WTC11 (cell line): ENCODE data around the gene SUDS3. TPM values are rescaled to one million over a fixed set of nuclear protein-coding genes. Genes with fewer than 3 reads are reported as not detected.

Experiments used
- ATAC-seq: fragments of 200-7000 bp; cut with Tn5 transposase; 2 replicates; pipeline ENCODE4 v1.10.0; 2021; ENCODE audit warnings: mild to moderate bottlenecking, moderate library complexity
- CTCF ChIA-PET: fragments of 300-600 bp; sonication (Branson Sonifier 250); formaldehyde crosslinking; loops from one replicate; lab custom pipeline; 2021; ENCODE audit warnings: antibody characterized with exemption; lab: Charles Lee
- POLR2A ChIA-PET: fragments of 350-600 bp; sonication (Branson Sonifier 250); formaldehyde crosslinking; loops from one replicate; lab custom pipeline; 2021; ENCODE audit warnings: antibody characterized with exemption; lab: Charles Lee
- DNase-seq: peaks from one replicate; pipeline ENCODE4 v3.0.0; 2021; ENCODE audit warnings: low spot score
- H3K27ac Mint-ChIP-seq: 2 replicates; pipeline ENCODE4 v1.8.0; 2021; ENCODE audit warnings: mixed read lengths
- H3K27me3 Mint-ChIP-seq: 2 replicates; pipeline ENCODE4 v1.8.0; 2021; ENCODE audit warnings: low read depth, mild to moderate bottlenecking, moderate library complexity, mixed read lengths
- H3K36me3 Mint-ChIP-seq: 2 replicates; pipeline ENCODE4 v1.8.0; 2021; ENCODE audit warnings: mixed read lengths
- H3K4me1 Mint-ChIP-seq: 2 replicates; pipeline ENCODE4 v1.8.0; 2022; ENCODE audit warnings: mixed read lengths
- H3K4me3 Mint-ChIP-seq: 2 replicates; pipeline ENCODE4 v1.8.0; 2021; ENCODE audit warnings: mild to moderate bottlenecking, moderate library complexity, mixed read lengths
- H3K9me3 Mint-ChIP-seq: 2 replicates; pipeline ENCODE4 v1.8.0; 2021; ENCODE audit warnings: mixed read lengths
- FOXJ3 ChIP-seq: sonication (generic); formaldehyde crosslinking; IDR thresholded peaks from 2 replicates; pipeline ENCODE4 v1.9.0; 2021; ENCODE audit warnings: missing genetic modification reagents, mild to moderate bottlenecking, borderline replicate concordance
- FOXK1 ChIP-seq: sonication (generic); formaldehyde crosslinking; IDR thresholded peaks from 2 replicates; pipeline ENCODE4 v1.8.0; 2022; ENCODE audit warnings: mild to moderate bottlenecking, moderate library complexity, missing genetic modification reagents
- GTF2I ChIP-seq: fragments of 250-450 bp; sonication (Bioruptor Pico); conservative IDR thresholded peaks from 2 replicates; pipeline ENCODE4 v1.4.0; 2021; ENCODE audit warnings: mild to moderate bottlenecking
- HMGA2 ChIP-seq: fragments of 250-450 bp; sonication (Bioruptor Pico); IDR thresholded peaks from 2 replicates; pipeline ENCODE4 v1.4.0; 2021; ENCODE audit warnings: mild to moderate bottlenecking, moderate library complexity
- IRF2 ChIP-seq: sonication (generic); formaldehyde crosslinking; IDR thresholded peaks from 2 replicates; pipeline ENCODE4 v1.8.0; 2022; ENCODE audit warnings: low read depth, missing genetic modification reagents, borderline replicate concordance
- MYBL2 ChIP-seq: sonication (generic); formaldehyde crosslinking; IDR thresholded peaks from 2 replicates; pipeline ENCODE4 v1.8.1; 2023; ENCODE audit warnings: mild to moderate bottlenecking, moderate library complexity, missing genetic modification reagents
- NFE2L1 ChIP-seq: sonication (generic); formaldehyde crosslinking; IDR thresholded peaks from 2 replicates; pipeline ENCODE4 v1.8.1; 2023; ENCODE audit warnings: missing genetic modification reagents
- NR1H2 ChIP-seq: sonication (generic); formaldehyde crosslinking; IDR thresholded peaks from 2 replicates; pipeline ENCODE4 v1.9.0; 2021; ENCODE audit warnings: mild to moderate bottlenecking, moderate library complexity, missing genetic modification reagents
- NR2C2 ChIP-seq: sonication (generic); formaldehyde crosslinking; IDR thresholded peaks from 2 replicates; pipeline ENCODE4 v1.8.0; 2022; ENCODE audit warnings: mild to moderate bottlenecking, missing genetic modification reagents
- NR3C1 ChIP-seq: sonication (generic); formaldehyde crosslinking; conservative IDR thresholded peaks from 2 replicates; pipeline ENCODE4 v1.8.1; 2023; ENCODE audit warnings: low read depth, mild to moderate bottlenecking, missing genetic modification reagents
- OVOL2 ChIP-seq: fragments of 250-450 bp; sonication (Bioruptor Pico); IDR thresholded peaks from 2 replicates; pipeline ENCODE4 v1.9.0; 2021; ENCODE audit warnings: mild to moderate bottlenecking, borderline replicate concordance
- PRRX2 ChIP-seq: fragments of 250-450 bp; sonication (Bioruptor Pico); IDR thresholded peaks from 2 replicates; pipeline ENCODE4 v1.8.0; 2021; ENCODE audit warnings: mild to moderate bottlenecking
- SP1 ChIP-seq: sonication (generic); formaldehyde crosslinking; conservative IDR thresholded peaks from 2 replicates; pipeline ENCODE4 v1.8.1; 2022; ENCODE audit warnings: missing genetic modification reagents
- TCF7 ChIP-seq: sonication (generic); formaldehyde crosslinking; IDR thresholded peaks from 2 replicates; pipeline ENCODE4 v1.8.0; 2022; ENCODE audit warnings: mild to moderate bottlenecking, low read depth, missing genetic modification reagents, moderate library complexity
- TEAD4 ChIP-seq: sonication (generic); formaldehyde crosslinking; IDR thresholded peaks from 2 replicates; pipeline ENCODE4 v1.8.0; 2022; ENCODE audit warnings: mild to moderate bottlenecking, missing genetic modification reagents
- TP53 ChIP-seq: sonication (generic); formaldehyde crosslinking; IDR thresholded peaks from 2 replicates; pipeline ENCODE4 v1.8.1; 2023; ENCODE audit warnings: mild to moderate bottlenecking, missing genetic modification reagents
- ZNF232 ChIP-seq: sonication (generic); formaldehyde crosslinking; IDR thresholded peaks from 2 replicates; pipeline ENCODE4 v1.8.0; 2022; ENCODE audit warnings: mild to moderate bottlenecking, missing genetic modification reagents
- ZNF263 ChIP-seq: sonication (generic); formaldehyde crosslinking; IDR thresholded peaks from 2 replicates; pipeline ENCODE4 v1.8.1; 2022; ENCODE audit warnings: low read depth, mild to moderate bottlenecking, moderate library complexity, missing genetic modification reagents
- ZNF317 ChIP-seq: sonication (generic); formaldehyde crosslinking; IDR thresholded peaks from 2 replicates; pipeline ENCODE4 v1.8.1; 2023; ENCODE audit warnings: low read depth, mild to moderate bottlenecking, moderate library complexity, missing genetic modification reagents, borderline replicate concordance
- ZNF671 ChIP-seq: fragments of 250-450 bp; sonication (Bioruptor Pico); IDR thresholded peaks from 2 replicates; pipeline ENCODE4 v1.8.0; 2021; ENCODE audit warnings: mild to moderate bottlenecking
- total RNA-seq: library from RNA; stranded (reverse); gene quantifications from 3 replicates; pipeline ENCODE4 v1.2.3, GENCODE V29; 2021
- TF ChIP-seq, protein P1 (sequence below): sonication (generic); formaldehyde crosslinking; IDR thresholded peaks from 2 replicates; pipeline ENCODE4 v1.8.0; 2023; ENCODE audit warnings: mild to moderate bottlenecking, missing genetic modification reagents
- TF ChIP-seq, protein P2 (sequence below): sonication (generic); formaldehyde crosslinking; IDR thresholded peaks from 2 replicates; pipeline ENCODE4 v1.8.1; 2023; ENCODE audit warnings: mild to moderate bottlenecking, moderate library complexity, missing genetic modification reagents
- TF ChIP-seq, protein P3 (sequence below): fragments of 250-450 bp; sonication (Bioruptor Pico); IDR thresholded peaks from 2 replicates; pipeline ENCODE4 v1.9.0; 2021; ENCODE audit warnings: mild to moderate bottlenecking
- TF ChIP-seq, protein P4 (sequence below): fragments of 250-450 bp; sonication (Bioruptor Pico); IDR thresholded peaks from 2 replicates; pipeline ENCODE4 v1.8.0; 2021; ENCODE audit warnings: mild to moderate bottlenecking
- TF ChIP-seq, protein P5 (sequence below): sonication (generic); formaldehyde crosslinking; IDR thresholded peaks from 2 replicates; pipeline ENCODE4 v1.8.0; 2022; ENCODE audit warnings: mild to moderate bottlenecking, missing genetic modification reagents
- TF ChIP-seq, protein P6 (sequence below): sonication (generic); formaldehyde crosslinking; conservative IDR thresholded peaks from 2 replicates; pipeline ENCODE4 v1.8.1; 2023; ENCODE audit warnings: mild to moderate bottlenecking, low read depth, missing genetic modification reagents, moderate library complexity

The SUDS3 gene
- total RNA-seq, 1 experiment from 2014 or later, result 63.9 TPM

DNA sequence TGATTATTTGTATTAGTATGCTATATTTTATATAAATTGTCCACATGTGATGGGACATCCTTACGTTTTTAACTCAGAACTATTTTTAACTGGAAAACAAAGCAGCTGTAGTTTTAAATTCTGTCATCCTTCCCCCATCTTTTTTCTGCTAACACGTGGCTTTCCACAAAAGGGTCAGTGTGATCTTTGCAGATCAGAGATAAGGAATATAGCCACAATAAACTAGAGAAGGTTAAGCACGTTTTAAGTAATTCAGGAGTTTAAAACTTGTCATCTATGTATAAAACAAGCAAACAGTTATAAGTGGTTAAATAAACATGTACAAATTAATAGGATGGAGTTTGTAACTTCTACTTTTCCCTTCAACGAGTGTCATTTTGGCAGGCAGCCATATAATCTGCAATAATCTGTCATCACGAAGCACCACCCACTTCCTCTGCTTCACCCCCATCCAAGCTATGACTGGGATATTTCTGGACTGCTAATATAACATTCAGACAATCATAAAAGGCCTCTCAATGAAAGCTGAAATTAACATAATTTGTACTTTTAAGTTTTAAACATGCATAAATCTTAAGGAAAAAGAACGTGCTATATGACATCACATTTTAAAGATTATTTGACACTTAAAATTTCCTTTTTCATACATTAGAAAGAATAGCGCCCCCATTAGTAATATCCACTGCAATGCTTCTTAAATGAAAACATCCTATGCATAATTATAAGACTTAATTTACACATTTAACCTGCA lies 18.9 kb upstream of the SUDS3 start:
- POLR2A ChIA-PET, result no interaction called here
- no peak for ATAC-seq

DNA sequence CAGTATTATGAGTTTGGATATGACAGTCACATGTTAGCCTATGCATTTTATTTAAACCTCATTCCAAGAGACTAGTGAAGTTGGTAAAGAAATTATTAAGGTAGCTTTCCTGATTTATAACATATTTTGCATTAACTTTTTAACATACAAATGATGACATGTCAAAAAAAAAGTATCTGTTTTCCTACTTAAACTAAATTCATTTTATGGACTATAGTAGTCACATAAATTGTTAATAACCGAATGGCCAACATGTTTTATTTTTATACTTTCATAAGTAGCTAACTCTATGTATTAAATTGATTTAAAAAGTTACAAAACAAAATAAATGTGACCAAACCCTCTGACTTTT lies 18.4 kb upstream of the SUDS3 start:
- Mint-ChIP-seq H3K4me1 (peaks cover 14% of the 10 kb centered on the region), H3K27me3 (no peaks in the 10 kb centered on the region), H3K36me3 (peaks cover 10% of the 10 kb centered on the region), H3K27ac (no peak overlapping the region), H3K4me3 (no peak overlapping the region), H3K9me3 (peaks cover 21% of the 10 kb centered on the region)
- ATAC-seq, result no peak
- POLR2A ChIA-PET, result no interaction called here
- CTCF ChIA-PET, result interaction anchor here (0.9 to 1.5 kb wide), 5 partner anchors 13 to 193 kb away, joined by 3 to 9 read pairs (median 3); partner anchors contain the start of gene SUDS3
- no peak for DNase-seq
- TF ChIP-seq HMGA2 (CRISPR knock-in tag) (no peak), GTF2I (CRISPR knock-in tag) (no peak), ZNF263 (CRISPR knock-in tag) (no peak), ZNF671 (CRISPR knock-in tag) (no peak), OVOL2 (CRISPR knock-in tag) (no peak), ZNF232 (no peak), SP1 (CRISPR knock-in tag) (no peak), NR2C2 (CRISPR knock-in tag) (no peak), ZNF317 (no peak)
- TF ChIP-seq, protein P1, sequence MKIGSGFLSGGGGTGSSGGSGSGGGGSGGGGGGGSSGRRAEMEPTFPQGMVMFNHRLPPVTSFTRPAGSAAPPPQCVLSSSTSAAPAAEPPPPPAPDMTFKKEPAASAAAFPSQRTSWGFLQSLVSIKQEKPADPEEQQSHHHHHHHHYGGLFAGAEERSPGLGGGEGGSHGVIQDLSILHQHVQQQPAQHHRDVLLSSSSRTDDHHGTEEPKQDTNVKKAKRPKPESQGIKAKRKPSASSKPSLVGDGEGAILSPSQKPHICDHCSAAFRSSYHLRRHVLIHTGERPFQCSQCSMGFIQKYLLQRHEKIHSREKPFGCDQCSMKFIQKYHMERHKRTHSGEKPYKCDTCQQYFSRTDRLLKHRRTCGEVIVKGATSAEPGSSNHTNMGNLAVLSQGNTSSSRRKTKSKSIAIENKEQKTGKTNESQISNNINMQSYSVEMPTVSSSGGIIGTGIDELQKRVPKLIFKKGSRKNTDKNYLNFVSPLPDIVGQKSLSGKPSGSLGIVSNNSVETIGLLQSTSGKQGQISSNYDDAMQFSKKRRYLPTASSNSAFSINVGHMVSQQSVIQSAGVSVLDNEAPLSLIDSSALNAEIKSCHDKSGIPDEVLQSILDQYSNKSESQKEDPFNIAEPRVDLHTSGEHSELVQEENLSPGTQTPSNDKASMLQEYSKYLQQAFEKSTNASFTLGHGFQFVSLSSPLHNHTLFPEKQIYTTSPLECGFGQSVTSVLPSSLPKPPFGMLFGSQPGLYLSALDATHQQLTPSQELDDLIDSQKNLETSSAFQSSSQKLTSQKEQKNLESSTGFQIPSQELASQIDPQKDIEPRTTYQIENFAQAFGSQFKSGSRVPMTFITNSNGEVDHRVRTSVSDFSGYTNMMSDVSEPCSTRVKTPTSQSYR (CRISPR knock-in tag), result no peak

More for the DNA sequence above, 18.9 kb upstream of the SUDS3 start:
- Mint-ChIP-seq H3K36me3 (peaks cover 10% of the 10 kb centered on the region), H3K27me3 (no peaks in the 10 kb centered on the region), H3K4me1 (peaks cover 14% of the 10 kb centered on the region), H3K27ac (no peak overlapping the region), H3K9me3 (peaks cover 21% of the 10 kb centered on the region), H3K4me3 (no peak overlapping the region)
- no peak for DNase-seq
- no peak for TF ChIP-seq NFE2L1 (CRISPR knock-in tag)
- TF ChIP-seq PRRX2 (CRISPR knock-in tag), result no peak
- TF ChIP-seq ZNF317, result no peak
- no peak for TF ChIP-seq HMGA2 (CRISPR knock-in tag)
- TF ChIP-seq NR3C1 (CRISPR knock-in tag), result no peak
- no peak for TF ChIP-seq TCF7
- TF ChIP-seq FOXK1, result no peak
- TF ChIP-seq, protein P2, sequence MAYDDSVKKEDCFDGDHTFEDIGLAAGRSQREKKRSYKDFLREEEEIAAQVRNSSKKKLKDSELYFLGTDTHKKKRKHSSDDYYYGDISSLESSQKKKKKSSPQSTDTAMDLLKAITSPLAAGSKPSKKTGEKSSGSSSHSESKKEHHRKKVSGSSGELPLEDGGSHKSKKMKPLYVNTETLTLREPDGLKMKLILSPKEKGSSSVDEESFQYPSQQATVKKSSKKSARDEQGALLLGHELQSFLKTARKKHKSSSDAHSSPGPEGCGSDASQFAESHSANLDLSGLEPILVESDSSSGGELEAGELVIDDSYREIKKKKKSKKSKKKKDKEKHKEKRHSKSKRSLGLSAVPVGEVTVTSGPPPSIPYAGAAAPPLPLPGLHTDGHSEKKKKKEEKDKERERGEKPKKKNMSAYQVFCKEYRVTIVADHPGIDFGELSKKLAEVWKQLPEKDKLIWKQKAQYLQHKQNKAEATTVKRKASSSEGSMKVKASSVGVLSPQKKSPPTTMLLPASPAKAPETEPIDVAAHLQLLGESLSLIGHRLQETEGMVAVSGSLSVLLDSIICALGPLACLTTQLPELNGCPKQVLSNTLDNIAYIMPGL, result no peak
- TF ChIP-seq, protein P3, sequence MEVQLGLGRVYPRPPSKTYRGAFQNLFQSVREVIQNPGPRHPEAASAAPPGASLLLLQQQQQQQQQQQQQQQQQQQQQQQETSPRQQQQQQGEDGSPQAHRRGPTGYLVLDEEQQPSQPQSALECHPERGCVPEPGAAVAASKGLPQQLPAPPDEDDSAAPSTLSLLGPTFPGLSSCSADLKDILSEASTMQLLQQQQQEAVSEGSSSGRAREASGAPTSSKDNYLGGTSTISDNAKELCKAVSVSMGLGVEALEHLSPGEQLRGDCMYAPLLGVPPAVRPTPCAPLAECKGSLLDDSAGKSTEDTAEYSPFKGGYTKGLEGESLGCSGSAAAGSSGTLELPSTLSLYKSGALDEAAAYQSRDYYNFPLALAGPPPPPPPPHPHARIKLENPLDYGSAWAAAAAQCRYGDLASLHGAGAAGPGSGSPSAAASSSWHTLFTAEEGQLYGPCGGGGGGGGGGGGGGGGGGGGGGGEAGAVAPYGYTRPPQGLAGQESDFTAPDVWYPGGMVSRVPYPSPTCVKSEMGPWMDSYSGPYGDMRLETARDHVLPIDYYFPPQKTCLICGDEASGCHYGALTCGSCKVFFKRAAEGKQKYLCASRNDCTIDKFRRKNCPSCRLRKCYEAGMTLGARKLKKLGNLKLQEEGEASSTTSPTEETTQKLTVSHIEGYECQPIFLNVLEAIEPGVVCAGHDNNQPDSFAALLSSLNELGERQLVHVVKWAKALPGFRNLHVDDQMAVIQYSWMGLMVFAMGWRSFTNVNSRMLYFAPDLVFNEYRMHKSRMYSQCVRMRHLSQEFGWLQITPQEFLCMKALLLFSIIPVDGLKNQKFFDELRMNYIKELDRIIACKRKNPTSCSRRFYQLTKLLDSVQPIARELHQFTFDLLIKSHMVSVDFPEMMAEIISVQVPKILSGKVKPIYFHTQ (CRISPR knock-in tag), result no peak
- TF ChIP-seq IRF2 (CRISPR knock-in tag), result no peak
- TF ChIP-seq, protein P4, sequence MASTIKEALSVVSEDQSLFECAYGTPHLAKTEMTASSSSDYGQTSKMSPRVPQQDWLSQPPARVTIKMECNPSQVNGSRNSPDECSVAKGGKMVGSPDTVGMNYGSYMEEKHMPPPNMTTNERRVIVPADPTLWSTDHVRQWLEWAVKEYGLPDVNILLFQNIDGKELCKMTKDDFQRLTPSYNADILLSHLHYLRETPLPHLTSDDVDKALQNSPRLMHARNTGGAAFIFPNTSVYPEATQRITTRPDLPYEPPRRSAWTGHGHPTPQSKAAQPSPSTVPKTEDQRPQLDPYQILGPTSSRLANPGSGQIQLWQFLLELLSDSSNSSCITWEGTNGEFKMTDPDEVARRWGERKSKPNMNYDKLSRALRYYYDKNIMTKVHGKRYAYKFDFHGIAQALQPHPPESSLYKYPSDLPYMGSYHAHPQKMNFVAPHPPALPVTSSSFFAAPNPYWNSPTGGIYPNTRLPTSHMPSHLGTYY (CRISPR knock-in tag), result no peak
- TF ChIP-seq MYBL2 (CRISPR knock-in tag), result no peak
- TF ChIP-seq, protein P5, sequence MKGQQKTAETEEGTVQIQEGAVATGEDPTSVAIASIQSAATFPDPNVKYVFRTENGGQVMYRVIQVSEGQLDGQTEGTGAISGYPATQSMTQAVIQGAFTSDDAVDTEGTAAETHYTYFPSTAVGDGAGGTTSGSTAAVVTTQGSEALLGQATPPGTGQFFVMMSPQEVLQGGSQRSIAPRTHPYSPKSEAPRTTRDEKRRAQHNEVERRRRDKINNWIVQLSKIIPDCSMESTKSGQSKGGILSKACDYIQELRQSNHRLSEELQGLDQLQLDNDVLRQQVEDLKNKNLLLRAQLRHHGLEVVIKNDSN (CRISPR knock-in tag), result no peak
- TF ChIP-seq, protein P6, sequence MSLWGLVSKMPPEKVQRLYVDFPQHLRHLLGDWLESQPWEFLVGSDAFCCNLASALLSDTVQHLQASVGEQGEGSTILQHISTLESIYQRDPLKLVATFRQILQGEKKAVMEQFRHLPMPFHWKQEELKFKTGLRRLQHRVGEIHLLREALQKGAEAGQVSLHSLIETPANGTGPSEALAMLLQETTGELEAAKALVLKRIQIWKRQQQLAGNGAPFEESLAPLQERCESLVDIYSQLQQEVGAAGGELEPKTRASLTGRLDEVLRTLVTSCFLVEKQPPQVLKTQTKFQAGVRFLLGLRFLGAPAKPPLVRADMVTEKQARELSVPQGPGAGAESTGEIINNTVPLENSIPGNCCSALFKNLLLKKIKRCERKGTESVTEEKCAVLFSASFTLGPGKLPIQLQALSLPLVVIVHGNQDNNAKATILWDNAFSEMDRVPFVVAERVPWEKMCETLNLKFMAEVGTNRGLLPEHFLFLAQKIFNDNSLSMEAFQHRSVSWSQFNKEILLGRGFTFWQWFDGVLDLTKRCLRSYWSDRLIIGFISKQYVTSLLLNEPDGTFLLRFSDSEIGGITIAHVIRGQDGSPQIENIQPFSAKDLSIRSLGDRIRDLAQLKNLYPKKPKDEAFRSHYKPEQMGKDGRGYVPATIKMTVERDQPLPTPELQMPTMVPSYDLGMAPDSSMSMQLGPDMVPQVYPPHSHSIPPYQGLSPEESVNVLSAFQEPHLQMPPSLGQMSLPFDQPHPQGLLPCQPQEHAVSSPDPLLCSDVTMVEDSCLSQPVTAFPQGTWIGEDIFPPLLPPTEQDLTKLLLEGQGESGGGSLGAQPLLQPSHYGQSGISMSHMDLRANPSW (CRISPR knock-in tag), result no peak
- TF ChIP-seq TEAD4 (CRISPR knock-in tag), result no peak
- TF ChIP-seq FOXJ3, result no peak
- TF ChIP-seq TP53 (CRISPR knock-in tag), result no peak
- no peak for TF ChIP-seq NR1H2 (CRISPR knock-in tag)
- CTCF ChIA-PET, result interaction anchor here (0.9 to 1.3 kb wide), 3 partner anchors 12 to 192 kb away, joined by 3 to 4 read pairs (median 3); partner anchors contain the start of gene SUDS3
